ENCODE results near the gene C6orf132.

Gene C6orf132

DNA sequence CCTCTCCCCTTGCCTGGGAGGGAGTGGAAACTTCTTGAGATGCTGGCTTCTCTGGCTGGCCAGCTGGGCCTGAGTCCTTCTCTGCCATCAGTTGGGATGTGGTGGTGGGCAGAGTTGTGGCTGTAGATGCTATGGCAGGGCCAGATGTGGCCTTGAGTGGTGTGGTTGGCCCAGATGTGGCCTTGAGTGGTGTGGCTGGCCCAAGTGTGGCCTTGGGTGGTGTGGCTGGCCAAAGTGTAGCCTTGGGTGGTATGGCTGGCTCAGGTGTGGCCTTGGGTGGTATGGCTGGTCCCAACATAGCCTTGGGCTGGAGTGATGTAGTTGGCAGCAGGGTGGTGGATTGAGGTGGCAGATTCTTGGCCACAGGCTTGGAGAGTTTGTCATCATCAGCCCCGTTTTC is 36.7 kb downstream of the C6orf132 start:
- DNase-seq (ENCODE audit: low spot score) = no peak

DNA sequence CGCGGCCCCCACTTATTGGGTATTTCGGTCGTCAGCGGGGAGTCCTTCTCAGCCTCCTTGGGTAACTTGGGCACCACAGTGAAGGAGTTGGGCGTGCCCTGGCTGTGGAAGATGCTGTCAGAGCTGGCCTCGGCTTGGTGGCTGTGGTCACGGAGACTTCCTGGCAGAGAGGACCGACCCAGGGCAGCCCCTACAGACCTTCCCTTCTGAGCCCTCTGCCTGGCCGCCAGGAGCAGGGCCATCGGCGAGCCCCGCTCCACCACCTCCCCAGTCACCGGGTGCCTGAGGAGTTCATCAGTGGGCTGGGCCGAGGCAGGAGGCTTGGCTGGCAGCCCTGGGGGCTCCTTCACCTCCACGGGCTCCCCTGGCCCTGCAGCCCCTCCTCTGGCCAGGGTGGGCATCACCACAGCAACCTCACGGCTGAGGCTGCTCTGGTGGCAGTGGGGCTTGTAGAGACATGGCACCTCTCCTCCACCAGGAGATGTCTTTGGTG is 37.2 kb downstream of the C6orf132 start:
- DNase-seq (ENCODE audit: low spot score) = peak; percentile 25

DNA sequence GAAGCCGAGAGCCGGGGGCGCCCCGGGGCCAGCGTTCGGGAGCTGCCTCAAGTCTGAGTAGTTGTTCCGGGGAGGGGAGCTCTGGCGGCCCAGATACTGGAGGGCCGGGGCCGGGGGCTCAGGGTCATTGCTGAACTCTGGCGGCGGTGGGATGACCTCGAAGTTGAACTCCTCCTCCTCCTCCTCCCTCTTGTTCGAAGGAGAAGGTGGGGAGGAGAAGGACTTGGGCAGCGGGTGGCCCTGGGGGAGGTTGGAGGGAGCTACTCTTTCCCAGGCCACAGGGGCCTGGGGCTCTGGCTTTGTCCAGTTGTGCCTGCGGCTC is 37.7 kb downstream of the C6orf132 start:
- no peak for DNase-seq (ENCODE audit: low spot score)

DNA sequence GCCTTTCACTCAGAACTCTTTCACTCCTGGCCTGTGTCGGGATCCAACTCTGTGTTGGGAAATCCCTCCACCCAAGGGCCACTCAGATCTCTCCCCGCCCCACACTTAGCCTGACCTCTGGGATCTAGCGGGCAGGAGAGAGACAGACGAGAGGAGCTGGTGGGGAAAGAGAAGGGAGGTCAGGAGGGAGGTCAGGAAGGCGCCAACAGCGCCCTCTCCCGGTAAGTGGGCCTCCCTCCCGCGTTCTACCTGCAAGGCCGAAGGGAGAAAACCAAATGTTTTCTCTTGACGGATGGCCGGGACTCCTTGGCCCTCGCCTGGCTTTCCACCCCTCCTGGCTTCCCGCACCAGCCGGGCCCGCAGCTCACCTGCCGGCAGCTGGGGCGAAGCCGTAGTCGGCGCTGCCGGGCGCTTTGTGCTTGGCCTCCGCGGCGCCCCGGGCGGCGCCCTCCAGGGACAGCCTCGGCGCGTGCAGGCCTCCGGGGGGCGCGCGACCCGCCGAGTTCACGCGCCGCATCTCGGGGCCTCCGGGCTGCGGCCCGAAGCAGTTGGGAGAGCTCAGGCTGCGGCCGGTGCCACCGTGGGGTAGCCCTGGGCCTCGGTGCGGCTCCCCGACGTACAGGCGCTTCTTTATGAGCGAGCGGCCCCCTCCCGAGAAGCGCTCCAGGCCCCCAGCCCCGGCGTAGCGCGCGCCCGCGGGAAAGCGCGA is 38.2 kb downstream of the C6orf132 start:
- DNase-seq (ENCODE audit: low spot score) = peak; percentile 84

DNA sequence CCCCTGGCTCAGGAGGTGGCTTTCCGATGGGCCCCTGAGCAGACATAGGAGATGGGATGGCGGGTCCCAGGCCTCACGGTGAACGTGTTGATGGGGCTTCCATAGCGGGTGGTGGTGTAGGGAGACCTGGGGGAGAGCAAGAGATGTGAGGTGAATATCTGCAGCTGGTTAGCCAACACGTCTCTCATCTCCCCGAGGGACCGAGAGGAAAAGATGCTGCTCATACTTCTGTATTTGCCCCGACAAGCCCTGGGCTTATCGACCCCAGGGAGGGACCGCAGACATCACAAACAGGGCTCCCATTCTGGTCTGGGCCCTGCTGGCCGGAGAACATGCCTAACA is 38.7 kb downstream of the C6orf132 start:
- DNase-seq (ENCODE audit: low spot score) = no peak

DNA sequence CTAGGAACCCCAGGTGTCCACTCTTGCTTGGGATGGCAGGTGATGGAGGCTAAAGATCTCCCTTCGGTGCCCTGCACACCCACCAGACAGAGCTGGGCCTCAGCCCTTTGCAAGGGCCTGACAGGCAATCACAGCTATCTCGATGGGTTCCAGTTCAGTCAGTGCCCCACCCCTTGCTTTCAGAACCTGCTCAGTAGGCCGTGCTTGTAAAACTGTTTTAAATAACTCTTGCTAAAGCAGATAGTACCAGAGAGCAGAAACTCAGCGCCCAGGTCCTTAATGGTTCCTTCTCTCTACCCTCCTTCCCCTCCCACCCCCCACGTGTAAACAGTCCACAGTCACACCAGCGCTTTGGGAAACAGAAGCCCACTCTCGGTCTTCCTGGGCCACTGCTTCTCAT is 39.2 kb downstream of the C6orf132 start:
- no peak for DNase-seq (ENCODE audit: low spot score)

DNA sequence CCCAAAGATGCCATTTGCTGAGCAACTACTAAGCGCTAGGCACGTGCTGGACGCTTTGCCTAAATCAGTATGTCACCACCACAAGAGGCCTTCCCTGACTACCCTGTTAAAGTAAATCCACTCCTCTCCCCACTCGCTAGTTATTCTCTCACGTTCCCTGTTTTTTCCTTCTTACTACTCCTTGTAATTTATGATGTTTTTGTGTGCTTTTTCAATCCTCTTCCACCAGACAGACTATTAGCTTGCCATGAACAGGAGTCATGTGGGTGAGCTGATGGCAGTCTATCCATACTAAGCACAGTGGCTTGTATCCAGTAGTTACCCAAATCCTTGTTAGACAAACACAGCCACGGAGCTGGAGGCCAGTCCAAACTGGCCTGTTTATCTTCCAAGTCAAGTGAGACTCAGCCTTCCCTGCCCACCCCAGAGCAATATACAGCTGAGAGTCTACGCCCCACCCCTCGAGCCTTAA is 41.2 kb downstream of the C6orf132 start:
- DNase-seq (ENCODE audit: low spot score) = no peak

DNA sequence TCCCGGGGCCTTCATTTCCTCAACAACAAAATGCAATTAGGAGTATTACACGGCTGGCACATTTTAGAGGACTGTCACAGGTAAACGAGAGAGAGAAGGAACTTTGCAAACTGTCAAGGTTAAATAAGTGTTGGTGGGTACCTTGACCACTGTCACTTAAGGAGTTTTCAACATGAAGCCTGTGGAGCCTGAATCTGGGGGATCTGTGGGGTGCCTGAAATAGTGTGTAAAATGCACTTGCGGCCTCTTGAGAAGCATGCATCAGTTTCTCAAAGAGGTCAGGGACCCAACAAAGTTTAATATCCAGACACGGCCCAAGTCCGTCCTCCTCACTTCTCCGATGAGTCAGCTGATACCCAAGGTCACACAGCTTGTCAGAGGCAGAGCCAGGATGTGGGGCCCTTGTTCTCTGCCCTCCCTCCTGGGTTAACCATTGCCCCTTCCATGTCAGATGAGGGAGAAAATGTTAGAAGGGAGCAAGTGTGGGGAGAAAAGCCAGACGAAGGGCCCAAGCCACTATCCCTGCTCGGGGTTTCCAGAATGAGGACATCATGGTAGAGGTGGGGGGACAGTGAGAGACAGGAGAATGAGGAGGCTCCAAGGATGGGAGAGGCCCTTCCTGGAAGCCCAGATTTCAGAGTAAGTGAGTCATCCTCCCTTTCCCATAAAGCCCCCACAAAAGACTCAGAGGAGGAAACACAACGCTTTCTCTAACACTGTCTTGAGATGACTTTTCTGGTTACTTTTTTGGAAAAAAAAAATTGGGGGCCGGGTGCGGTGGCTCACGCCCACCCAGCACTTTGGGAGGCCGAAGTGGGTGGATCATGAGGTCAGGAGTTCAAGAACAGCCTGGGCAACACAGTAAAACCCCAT is 42.2 kb downstream of the C6orf132 start:
- no peak for DNase-seq (ENCODE audit: low spot score)

DNA sequence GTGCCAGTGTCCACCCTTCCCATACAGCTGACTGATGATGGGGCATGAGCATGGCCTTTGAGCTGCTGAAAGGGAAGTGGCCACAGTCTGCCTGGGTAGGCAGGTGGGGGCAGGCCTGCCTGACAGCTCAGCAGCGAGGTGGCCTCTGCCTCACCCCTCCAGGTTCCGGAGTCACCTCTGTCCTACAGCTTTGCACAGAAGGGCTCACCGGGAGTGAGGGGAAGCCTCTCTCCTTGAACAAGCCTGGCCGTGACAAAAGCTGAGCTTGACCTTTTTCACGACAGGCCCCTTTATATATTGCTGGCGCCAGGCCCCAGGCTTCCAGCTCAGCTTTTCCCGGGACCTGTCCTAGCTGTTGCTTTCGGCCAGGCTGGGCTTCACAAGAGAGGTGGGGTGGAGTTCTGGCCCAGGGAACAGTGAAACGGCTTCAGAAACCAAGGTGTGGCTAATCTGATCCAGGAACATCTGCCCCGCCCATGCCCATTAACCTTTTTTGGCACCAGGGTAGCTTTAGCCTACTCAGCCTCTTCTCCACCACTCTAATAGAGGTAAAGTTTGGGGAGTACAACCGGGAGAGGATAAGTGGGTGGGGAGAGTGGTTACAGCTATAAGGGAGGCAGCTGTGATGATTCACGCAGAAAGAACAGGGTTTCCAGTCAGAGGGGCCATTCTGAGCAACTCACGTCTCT is 42.9 kb downstream of the C6orf132 start:
- DNase-seq (ENCODE audit: low spot score) = no peak

DNA sequence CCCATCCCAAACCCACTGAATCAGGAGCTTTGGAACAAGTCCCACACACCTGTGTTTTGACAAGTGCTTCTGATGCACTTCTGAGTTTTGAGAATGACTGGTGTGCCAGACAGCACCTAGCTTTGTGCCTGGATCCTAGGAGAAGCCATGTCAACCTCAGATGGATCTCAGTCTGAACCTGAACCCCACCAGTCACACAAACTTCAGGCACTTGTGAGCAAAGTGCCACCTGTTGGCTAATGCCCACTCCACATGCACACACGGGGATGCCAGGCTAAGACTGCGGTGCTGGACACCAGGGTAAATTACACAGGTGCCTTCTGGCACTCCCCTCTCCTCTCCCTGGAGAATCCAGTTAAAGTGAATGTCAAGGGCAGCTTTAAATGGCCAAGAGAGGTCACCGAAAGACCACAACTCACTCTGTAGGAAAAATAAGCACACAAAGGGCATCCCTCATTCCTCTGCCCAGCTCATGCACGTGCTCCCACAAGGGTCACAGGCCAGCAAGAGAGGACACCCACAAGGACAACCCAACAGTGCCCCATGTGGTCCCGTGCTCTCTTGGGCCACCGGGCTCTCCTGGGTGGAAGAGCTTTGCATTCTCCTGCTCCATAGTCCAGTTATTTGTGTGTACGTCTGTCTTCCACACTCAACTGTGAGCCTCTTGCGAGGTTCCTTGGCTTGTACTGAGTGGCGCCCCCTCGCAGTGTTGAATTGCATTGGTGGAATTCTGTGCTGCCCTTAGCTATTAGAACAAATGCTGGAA is 46.5 kb downstream of the C6orf132 start:
- no peak for DNase-seq (ENCODE audit: low spot score)

DNA sequence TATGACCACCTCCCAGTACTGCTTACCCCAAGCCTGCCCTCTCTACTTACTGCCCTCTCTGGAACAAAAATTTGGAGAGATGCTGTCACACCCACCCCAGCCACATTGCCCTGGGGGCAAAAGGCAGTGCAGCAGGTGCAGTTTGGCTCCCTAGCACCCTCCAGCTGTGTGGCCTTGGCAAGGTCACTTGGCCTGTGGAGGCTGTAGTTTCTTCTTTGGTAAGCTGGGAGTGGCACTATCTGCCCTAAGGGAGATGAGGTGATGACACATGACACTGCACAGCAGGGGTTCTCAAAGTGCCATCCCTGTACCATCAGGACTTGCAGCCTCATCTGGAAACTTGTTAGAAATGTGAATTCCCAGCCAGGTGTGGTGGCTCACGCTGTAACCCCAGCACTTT is 47.3 kb downstream of the C6orf132 start:
- no peak for DNase-seq (ENCODE audit: low spot score)

DNA sequence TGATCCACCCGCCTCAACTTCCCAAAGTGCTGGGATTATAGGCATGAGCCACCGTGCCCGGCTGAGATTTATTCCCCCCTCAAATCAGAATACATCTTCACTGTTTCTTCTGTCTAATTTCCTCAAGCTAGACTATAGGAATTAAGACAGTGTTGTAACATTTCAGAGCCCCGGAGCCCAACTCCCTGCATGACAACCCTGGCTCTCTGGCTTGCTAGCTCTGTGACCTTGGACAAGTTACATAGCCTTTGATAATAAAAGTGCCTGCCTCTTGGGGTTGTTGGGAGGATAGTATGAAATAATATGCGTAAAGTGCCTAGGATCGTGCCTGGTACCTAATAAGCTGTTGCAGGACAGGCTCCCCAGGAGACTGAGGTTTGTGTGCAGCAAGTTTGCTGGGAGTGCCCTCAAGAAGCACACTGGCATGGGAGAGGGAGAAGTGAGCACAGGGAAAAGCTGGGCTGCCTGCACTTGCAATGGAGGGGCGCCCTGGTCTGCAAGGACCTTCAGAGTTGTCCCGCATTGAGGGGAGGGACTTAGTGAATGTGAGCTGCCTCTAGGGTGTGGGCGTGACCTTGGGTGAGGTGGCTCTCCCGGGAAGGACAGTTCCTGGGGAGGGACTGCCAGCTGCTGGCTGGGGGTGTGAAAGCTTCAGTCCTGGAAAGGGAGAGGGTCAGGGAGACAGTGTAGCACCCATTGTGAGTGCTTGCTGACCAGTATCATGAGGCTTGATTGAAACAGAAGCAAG is 48.7 kb downstream of the C6orf132 start:
- DNase-seq (ENCODE audit: low spot score) = no peak

DNA sequence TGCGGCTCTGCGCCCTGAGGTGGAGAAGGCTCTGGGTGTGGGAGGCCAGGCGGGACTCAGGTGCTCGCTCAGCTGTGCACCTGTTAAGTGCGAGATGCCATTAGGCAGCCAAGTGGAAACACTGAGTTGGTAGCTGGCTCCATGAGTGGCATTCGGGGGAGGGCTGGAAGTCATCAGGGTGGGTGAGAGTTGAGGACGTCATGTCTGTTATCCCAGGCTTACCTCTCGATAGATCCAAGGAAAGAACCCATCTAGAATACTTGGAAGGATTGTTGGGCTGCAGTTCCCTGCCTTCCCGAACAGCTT is 50.7 kb downstream of the C6orf132 start:
- DNase-seq (ENCODE audit: low spot score) = no peak

DNA sequence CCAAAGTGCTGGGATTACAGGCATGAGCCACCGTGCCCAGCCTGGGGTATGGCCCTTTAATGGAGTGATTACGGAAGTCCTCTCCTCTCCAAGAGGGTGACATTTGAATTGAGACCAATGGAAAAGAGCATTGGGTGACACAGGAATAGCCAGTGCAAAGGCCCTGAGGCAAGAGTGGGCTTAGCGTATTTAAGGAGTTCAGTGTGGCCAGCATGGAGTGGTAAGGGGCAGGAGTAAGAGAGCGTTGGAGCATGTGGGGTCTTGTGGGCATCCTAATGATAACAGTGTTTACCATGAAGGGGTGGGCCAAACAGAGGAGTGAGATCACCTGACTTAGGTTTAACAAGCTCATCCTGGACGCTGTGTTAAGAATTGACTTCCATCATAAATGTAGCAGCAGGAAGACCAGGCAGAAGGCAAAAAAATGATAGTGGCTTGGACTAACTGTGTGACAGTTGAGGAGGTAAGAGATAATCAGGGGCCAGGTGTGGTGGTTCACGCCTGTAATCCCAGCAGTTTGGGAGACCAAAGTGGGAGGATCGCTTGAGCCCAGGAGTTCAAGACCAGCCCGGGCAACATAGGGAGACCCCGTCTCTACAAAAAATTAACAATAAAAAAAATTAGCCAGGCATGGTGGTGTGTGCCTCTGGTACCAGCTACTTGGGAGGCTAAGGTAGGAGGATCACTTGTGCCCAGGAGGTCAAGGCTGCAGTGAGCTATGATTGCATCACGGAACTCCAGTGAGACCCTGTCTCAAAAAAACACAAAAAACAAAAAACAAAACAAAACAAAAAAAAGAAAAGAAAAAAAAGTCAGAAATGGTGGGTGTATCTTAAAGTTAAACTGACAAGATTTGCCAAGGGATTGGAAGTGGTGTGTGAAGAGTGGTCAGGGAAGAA is 51.4 kb downstream of the C6orf132 start:
- no peak for DNase-seq (ENCODE audit: low spot score)

DNA sequence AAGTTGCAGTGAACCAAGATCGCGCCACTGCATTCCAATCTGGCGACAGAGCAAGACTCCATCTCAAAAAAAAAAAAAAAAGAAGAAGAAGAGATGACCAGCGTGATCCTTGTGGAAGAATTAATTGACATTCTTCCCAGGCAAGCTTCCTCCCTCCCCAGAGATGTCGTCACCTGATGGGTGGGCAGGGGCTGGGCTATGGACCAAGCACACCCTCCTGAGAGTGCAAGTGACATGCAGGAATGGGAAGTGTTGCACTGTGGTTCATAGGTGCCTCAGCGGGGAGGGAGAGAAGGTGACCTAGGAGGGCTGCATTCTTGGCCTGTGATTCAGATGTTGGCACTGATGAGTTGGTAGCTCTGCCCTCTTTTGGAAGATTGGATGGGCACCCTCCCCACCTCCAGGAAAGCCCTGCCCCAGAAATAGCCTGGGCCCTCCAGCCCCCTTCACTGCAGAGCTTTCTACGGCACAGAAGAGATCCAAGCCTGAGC is 54.3 kb downstream of the C6orf132 start:
- DNase-seq (ENCODE audit: low spot score) = no peak

DNA sequence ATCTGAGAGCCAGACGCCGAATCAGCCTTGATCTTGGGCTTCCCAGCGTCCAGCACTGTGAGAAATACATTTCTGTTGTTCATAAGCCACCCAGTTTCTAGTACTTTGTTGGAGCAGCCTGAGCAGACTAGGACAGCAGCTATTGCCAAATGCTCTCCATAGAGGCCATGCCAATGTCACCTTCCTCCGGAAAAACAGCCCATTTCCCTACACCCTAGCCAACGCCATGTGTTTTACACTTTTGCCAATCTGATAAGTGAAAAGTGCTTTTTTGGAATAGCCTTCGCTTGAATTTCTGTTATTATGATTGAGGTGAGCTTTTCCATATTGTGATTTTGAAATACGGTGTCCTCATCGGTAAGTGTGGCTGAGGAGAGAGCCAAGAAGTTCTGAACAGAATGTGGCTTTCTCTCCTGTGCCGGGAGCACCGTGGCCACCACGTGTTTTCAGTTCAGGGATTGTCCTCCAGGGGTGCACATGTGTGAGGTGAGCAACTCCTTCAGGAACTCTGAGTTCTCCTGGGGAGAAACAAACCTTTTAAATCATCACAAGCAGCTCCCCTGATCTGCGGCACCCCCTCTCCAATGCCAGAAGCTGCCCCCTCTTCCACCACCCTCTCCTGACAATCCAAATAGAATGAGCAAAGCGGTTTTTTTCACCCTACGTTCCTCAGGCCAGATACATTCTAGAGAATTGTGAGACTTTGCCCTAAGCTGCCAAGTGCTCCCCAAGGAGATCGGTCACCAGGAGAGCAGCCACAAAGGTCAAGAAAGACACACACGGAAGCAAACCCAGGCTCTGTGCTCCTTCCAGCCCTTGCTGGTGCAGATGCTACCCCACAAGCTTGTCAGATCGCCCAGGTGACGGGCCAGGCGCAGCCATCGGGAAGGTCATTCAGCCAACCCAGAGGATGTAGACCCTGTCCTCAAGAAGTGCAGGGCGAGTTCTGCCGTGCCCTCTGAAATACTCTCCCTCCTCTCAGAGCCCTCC is 56.1 kb downstream of the C6orf132 start:
- no peak for DNase-seq (ENCODE audit: low spot score)

DNA sequence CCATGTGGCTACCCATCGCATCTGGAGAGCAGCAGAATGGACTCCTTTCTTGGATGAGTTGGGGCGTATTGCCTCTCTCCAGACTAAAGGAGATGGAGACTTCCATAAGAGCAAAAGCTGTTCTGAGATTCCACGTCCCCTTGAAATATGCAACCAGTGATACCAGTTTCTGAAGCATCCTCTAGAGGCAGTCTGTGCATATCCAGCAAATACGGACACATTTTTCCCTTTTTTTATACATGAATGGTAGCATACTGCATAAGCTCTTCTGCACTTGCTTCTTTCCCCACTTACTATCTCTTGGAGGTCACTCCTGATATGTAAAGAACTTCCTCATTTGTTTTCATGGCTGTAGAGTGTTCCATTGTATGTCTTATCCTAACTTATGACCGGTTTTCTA is 57.5 kb downstream of the C6orf132 start:
- DNase-seq (ENCODE audit: low spot score) = no peak

DNA sequence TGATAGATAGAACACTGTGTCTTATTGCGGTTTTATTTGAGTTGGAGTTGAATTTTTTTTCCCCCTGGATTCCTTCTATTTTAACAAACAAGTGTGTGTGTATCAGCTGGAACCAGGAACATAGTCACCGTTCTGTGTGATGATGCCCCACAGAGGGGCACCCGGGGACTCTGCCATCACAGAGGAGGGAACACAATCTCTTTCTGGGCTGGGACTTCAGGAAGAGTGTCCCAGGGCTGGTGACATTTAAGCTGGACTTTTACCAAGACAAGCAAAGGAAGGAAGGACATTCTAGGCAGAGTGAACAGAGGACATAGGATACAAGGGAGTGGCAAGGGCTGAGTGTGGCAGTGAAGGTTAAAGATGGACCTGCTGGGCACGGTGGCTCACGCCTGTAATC is 58.9 kb downstream of the C6orf132 start:
- no peak for DNase-seq (ENCODE audit: low spot score)

DNA sequence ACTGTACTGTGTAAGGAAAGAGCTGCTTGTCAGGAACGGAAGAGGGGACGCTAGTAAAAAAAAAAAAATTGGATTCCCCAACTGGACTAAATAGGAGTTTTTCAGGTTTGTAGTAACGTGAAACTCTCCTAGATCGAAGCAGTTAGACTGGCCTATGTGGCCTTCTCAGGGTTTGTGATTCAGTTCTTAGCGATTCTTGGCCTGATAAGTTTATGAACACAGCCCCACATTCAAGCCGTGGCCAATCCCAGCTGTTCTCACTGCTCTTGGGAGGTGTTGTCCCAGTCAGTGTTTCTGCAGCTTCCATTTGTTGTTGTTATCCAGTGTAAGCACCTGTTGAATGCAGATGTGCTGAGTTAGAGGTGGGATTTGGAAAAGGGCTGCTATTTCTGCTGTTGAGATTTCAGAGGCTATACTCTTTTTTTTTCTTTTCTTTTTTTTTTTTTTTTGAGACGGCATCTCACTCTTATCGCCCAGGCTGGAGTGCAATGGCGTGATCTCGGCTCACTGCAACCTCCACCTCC is 62.4 kb downstream of the C6orf132 start:
- DNase-seq (ENCODE audit: low spot score) = no peak
